Neural cell (in vitro differentiated cells): ENCODE results near the gene TNIP1. TPM values are rescaled to one million over a fixed set of nuclear protein-coding genes. Genes with fewer than 3 reads are reported as not detected.

ENCODE experiments used
- H2AFZ ChIP-seq: fragments of 200-600, 300-800 bp; sonication (generic), shearing (Covaris generic); 2 replicates; pipeline ENCODE4 v1.6.0; 2014; ENCODE audit warnings: low read depth, mild to moderate bottlenecking, antibody characterized with exemption, low read length, moderate library complexity
- H3F3A ChIP-seq: fragments of 200-600 bp; shearing (Covaris generic); 2 replicates; pipeline ENCODE4 v1.6.1; 2016; ENCODE audit warnings: mild to moderate bottlenecking, moderate library complexity, mixed read lengths, antibody characterized with exemption, low read length; ENCODE audit not compliant: insufficient read depth, poor library complexity, severe bottlenecking
- H3K27ac ChIP-seq: fragments of 200-600, 300-800 bp; sonication (generic), shearing (Covaris generic); 2 replicates; pipeline ENCODE4 v1.5.1; 2014; ENCODE audit warnings: mild to moderate bottlenecking, low read length, moderate library complexity
- H3K27me3 ChIP-seq: fragments of 300-800, 200-600 bp; sonication (generic), shearing (Covaris generic); 2 replicates; pipeline ENCODE4 v1.6.0; 2014; ENCODE audit warnings: mild to moderate bottlenecking, low read depth, low read length, moderate library complexity; ENCODE audit not compliant: insufficient read depth
- H3K36me3 ChIP-seq: fragments of 300-800, 200-600 bp; sonication (generic), shearing (Covaris generic); 2 replicates; pipeline ENCODE4 v1.5.1; 2014; ENCODE audit warnings: mild to moderate bottlenecking, antibody characterized with exemption, low read length, moderate library complexity; ENCODE audit not compliant: insufficient read depth
- H3K4me2 ChIP-seq: fragments of 300-800, 200-600 bp; sonication (generic), shearing (Covaris generic); 2 replicates; pipeline ENCODE4 v1.6.0; 2014; ENCODE audit warnings: mild to moderate bottlenecking, low read length
- H3K4me3 ChIP-seq: fragments of 300-800, 200-600 bp; sonication (generic), shearing (Covaris generic); 2 replicates; pipeline ENCODE4 v1.5.1; 2014; ENCODE audit warnings: mild to moderate bottlenecking, low read length, moderate library complexity
- H3K79me2 ChIP-seq: fragments of 200-600 bp; shearing (Covaris generic); replicated peaks from 2 replicates; pipeline ENCODE4 v1.6.0; 2014; ENCODE audit warnings: mild to moderate bottlenecking, low read length, moderate library complexity; ENCODE audit not compliant: insufficient read depth
- H3K9ac ChIP-seq: fragments of 300-800, 200-600 bp; sonication (generic), shearing (Covaris generic); 2 replicates; pipeline ENCODE4 v1.6.1; 2016; ENCODE audit warnings: mild to moderate bottlenecking, low read length, mixed read lengths
- H3K9me2 ChIP-seq: fragments of 200-600 bp; shearing (Covaris generic); 2 replicates; pipeline ENCODE4 v1.6.1; 2016; ENCODE audit warnings: mild to moderate bottlenecking, low read length, mixed read lengths; ENCODE audit not compliant: insufficient read depth
- H3K9me3 ChIP-seq: fragments of 200-600, 300-800 bp; sonication (generic), shearing (Covaris generic); 2 replicates; pipeline ENCODE4 v1.6.1; 2016; ENCODE audit warnings: mild to moderate bottlenecking, mixed run types, low read length, moderate library complexity, mixed read lengths
- H4K20me1 ChIP-seq: fragments of 200-600 bp; shearing (Covaris generic); 2 replicates; pipeline ENCODE4 v1.6.1; 2016; ENCODE audit warnings: mild to moderate bottlenecking, mixed run types; ENCODE audit not compliant: insufficient read depth
- EP300 ChIP-seq: fragments of 450-650 bp; conservative IDR thresholded peaks from 2 replicates; pipeline ENCODE4 v1.6.1; 2014; ENCODE audit warnings: antibody characterized with exemption, mild to moderate bottlenecking, moderate library complexity; ENCODE audit not compliant: poor library complexity, severe bottlenecking
- EZH2 ChIP-seq: fragments of 200-600, 300-800 bp; shearing (Covaris generic), sonication (generic); IDR thresholded peaks from 2 replicates; pipeline ENCODE4 v1.6.1; 2014; ENCODE audit warnings: antibody characterized with exemption, low read length, borderline replicate concordance, mild to moderate bottlenecking; ENCODE audit not compliant: insufficient read depth, poor library complexity, severe bottlenecking
- MXI1 ChIP-seq: fragments of 450-650 bp; conservative IDR thresholded peaks from 2 replicates; pipeline ENCODE4 v1.6.1; 2014; ENCODE audit warnings: antibody characterized with exemption, mild to moderate bottlenecking; ENCODE audit not compliant: poor library complexity, severe bottlenecking
- POLR2AphosphoS5 ChIP-seq: IDR thresholded peaks from 2 replicates; pipeline ENCODE4 v1.6.1; 2012
- RAD21 ChIP-seq: fragments of 450-650 bp; conservative IDR thresholded peaks from 2 replicates; pipeline ENCODE4 v1.6.1; 2014; ENCODE audit warnings: antibody characterized with exemption, mild to moderate bottlenecking, moderate library complexity
- SMC3 ChIP-seq: fragments of 450-650 bp; conservative IDR thresholded peaks from 2 replicates; pipeline ENCODE4 v1.6.1; 2014; ENCODE audit warnings: antibody characterized with exemption, mild to moderate bottlenecking, moderate library complexity; ENCODE audit not compliant: poor library complexity
- TAF1 ChIP-seq: IDR thresholded peaks from 2 replicates; pipeline ENCODE4 v1.6.1; 2012; ENCODE audit warnings: low read depth
- polyA plus RNA-seq: library from polyadenylated mRNA; depleted of rRNA; stranded (reverse); fragments of >200 nt; gene quantifications from 2 replicates; pipeline ENCODE4 v1.2.3, GENCODE V29; 2014
- TF ChIP-seq, protein P1 (sequence below): fragments of 450-650 bp; IDR thresholded peaks from 2 replicates; pipeline ENCODE4 v1.5.1; 2014; ENCODE audit warnings: antibody characterized with exemption, mild to moderate bottlenecking, moderate library complexity; ENCODE audit not compliant: poor library complexity, severe bottlenecking
- TF ChIP-seq, protein P2 (sequence below): IDR thresholded peaks from 2 replicates; pipeline ENCODE4 v1.6.1; 2012; ENCODE audit warnings: borderline replicate concordance

Gene TNIP1
- polyA plus RNA-seq, 1 donor from 2014 or later: 3.3 TPM

DNA sequence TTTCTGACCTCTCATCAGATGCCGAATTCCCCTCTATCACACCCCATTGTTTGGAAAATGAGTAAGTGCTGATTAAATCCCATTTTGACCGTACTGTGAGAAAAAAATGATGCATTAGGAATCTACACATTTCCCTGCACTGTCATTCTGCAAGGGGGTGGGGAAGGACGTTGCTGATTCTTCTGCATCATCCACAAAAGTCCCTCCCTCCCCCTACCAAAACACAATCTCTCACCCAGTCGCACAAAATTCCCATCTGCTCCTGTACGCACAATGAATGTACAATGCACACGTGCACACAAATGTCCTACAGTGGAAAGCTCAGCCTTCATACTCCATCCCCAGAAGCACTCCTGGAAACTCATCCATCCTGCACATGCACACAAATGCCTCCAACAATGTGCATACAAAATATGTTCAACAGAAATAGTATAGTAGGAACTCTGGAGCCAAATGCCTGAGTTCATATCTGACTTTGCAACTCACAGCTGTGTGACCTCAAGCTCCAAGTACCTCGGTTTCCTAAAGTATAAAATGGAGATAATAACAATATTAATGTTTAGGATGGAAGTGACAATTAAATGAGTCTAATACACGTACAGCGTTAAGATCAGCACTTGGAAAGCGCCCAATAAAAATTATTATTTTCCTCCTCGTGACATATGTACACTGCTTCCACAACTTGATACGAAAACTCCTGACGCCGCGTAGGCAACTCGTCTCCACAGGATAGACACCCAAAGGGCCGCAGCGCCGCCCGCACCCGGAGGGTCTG is 809 bp downstream of the TNIP1 start:
- no peaks in the 10 kb centered on the region for H3K9me3 ChIP-seq
- TF ChIP-seq, protein P1, sequence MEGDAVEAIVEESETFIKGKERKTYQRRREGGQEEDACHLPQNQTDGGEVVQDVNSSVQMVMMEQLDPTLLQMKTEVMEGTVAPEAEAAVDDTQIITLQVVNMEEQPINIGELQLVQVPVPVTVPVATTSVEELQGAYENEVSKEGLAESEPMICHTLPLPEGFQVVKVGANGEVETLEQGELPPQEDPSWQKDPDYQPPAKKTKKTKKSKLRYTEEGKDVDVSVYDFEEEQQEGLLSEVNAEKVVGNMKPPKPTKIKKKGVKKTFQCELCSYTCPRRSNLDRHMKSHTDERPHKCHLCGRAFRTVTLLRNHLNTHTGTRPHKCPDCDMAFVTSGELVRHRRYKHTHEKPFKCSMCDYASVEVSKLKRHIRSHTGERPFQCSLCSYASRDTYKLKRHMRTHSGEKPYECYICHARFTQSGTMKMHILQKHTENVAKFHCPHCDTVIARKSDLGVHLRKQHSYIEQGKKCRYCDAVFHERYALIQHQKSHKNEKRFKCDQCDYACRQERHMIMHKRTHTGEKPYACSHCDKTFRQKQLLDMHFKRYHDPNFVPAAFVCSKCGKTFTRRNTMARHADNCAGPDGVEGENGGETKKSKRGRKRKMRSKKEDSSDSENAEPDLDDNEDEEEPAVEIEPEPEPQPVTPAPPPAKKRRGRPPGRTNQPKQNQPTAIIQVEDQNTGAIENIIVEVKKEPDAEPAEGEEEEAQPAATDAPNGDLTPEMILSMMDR: no peak
- TF ChIP-seq, protein P2, sequence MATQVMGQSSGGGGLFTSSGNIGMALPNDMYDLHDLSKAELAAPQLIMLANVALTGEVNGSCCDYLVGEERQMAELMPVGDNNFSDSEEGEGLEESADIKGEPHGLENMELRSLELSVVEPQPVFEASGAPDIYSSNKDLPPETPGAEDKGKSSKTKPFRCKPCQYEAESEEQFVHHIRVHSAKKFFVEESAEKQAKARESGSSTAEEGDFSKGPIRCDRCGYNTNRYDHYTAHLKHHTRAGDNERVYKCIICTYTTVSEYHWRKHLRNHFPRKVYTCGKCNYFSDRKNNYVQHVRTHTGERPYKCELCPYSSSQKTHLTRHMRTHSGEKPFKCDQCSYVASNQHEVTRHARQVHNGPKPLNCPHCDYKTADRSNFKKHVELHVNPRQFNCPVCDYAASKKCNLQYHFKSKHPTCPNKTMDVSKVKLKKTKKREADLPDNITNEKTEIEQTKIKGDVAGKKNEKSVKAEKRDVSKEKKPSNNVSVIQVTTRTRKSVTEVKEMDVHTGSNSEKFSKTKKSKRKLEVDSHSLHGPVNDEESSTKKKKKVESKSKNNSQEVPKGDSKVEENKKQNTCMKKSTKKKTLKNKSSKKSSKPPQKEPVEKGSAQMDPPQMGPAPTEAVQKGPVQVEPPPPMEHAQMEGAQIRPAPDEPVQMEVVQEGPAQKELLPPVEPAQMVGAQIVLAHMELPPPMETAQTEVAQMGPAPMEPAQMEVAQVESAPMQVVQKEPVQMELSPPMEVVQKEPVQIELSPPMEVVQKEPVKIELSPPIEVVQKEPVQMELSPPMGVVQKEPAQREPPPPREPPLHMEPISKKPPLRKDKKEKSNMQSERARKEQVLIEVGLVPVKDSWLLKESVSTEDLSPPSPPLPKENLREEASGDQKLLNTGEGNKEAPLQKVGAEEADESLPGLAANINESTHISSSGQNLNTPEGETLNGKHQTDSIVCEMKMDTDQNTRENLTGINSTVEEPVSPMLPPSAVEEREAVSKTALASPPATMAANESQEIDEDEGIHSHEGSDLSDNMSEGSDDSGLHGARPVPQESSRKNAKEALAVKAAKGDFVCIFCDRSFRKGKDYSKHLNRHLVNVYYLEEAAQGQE: no peak
- no peak for TF ChIP-seq EP300
- peak; percentile 12 for TF ChIP-seq RAD21
- TF ChIP-seq POLR2AphosphoS5: no peak
- TF ChIP-seq EZH2: no peak
- TF ChIP-seq TAF1: no peak
- peak; percentile 54 for TF ChIP-seq MXI1
- H3K4me2 ChIP-seq: peak overlapping the region; percentile 60
- peak overlapping the region; percentile 87 for H3K4me3 ChIP-seq
- H3K27me3 ChIP-seq: no peaks in the 10 kb centered on the region
- no peak overlapping the region for H2AFZ ChIP-seq
- H3K9me2 ChIP-seq: no peaks in the 10 kb centered on the region
- no peaks in the 10 kb centered on the region for H3K36me3 ChIP-seq
- H3F3A ChIP-seq: no peaks in the 10 kb centered on the region
- no peak overlapping the region for H3K27ac ChIP-seq
- peak overlapping the region; percentile 82 for H3K9ac ChIP-seq
- H3K79me2 ChIP-seq: no peaks in the 10 kb centered on the region
- H4K20me1 ChIP-seq: no peaks in the 10 kb centered on the region

DNA sequence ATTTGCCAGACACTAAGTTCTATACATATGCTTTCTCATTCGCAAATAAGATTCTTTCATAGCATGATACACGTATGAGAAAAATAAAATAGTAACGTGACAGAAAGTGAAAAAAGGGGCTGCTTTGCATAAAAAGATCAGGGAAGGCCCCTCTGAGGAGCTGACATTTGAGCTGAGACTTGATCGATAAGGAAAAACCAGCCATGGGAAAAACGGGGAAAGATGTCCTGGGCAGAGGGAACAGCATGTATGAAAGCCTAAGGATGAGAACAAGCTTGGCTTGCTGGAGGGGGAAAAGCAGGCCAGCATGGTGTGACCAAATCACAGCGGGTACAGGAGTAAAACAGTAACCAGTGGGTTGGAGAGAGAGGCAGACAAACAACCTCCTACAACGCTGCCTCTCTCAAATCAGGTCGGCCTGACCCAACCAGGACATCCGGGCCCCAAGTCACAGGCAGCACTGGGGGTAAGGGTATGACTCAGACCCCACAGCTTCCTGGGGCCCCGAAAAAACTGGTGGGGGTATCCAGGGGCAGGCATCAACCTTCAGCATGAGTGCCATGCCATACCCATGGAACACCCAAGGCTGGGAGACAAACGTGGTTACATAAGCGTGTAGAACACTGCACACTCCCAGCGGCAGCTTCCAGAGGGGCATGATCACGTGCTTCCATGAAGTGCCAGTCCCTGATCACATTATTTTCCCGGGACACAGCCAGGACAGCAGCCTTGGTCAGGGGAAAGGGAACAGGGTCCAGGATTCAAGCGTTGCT is 2.2 kb downstream of the TNIP1 start:
- Histone ChIP-seq H4K20me1 (no peaks in the 10 kb centered on the region), H3K27ac (no peak overlapping the region), H3K36me3 (no peaks in the 10 kb centered on the region), H3K27me3 (no peaks in the 10 kb centered on the region), H2AFZ (no peak overlapping the region), H3F3A (no peaks in the 10 kb centered on the region), H3K9ac (no peak overlapping the region), H3K79me2 (no peaks in the 10 kb centered on the region), H3K9me3 (no peaks in the 10 kb centered on the region), H3K4me3 (no peak overlapping the region), H3K9me2 (no peaks in the 10 kb centered on the region), H3K4me2 (no peak overlapping the region)
- TF ChIP-seq SMC3 (no peak), TAF1 (no peak), POLR2AphosphoS5 (no peak), RAD21 (no peak), EP300 (no peak), EZH2 (no peak), MXI1 (no peak)
- TF ChIP-seq, protein P1: no peak
- TF ChIP-seq, protein P2: no peak
